K562 (cell line): ENCODE measurements around the gene FXN. TPM values are rescaled to one million over a fixed set of nuclear protein-coding genes. Genes with fewer than 3 reads are reported as not detected.

Experiments
- ADNP ChIP-seq: fragments of 200-800 bp; sonication (Bioruptor generic); IDR thresholded peaks from 2 replicates; pipeline ENCODE4 v1.6.1; 2016; ENCODE audit warnings: missing genetic modification characterization, missing compliant biosample characterization
- ATF3 ChIP-seq, 2 experiments: fragments of 450-650 bp in 1 of 2; sonication (generic) in 1 of 2; formaldehyde crosslinking in 1 of 2; IDR thresholded peaks in 1 of 2; conservative IDR thresholded peaks in 1 of 2; 2 replicates each; pipeline versions ENCODE4 v1.6.1 to v1.8.1; 2016 to 2023; ENCODE audit warnings: mild to moderate bottlenecking in 2 of 2, moderate library complexity in 2 of 2, inconsistent platforms in 1 of 2, missing genetic modification reagents in 1 of 2
- CHCHD3 ChIP-seq: fragments of 250-450 bp; sonication (Bioruptor Pico); IDR thresholded peaks from 2 replicates; pipeline ENCODE4 v2.1.2; 2022; ENCODE audit warnings: mild to moderate bottlenecking
- ELF1 ChIP-seq: fragments of 200-800 bp; sonication (Bioruptor generic); IDR thresholded peaks from 2 replicates; pipeline ENCODE4 v1.6.1; 2016; ENCODE audit warnings: missing genetic modification characterization, missing compliant biosample characterization
- FOXM1 ChIP-seq, 2 experiments: fragments of 450-650 bp in 1 of 2; sonication (generic) in 1 of 2; formaldehyde crosslinking in 1 of 2; IDR thresholded peaks; 2 replicates each; pipeline versions ENCODE4 v1.6.1 to v1.9.0; 2017 to 2022; ENCODE audit warnings: low read depth in 2 of 2, mild to moderate bottlenecking in 2 of 2, missing genetic modification reagents in 1 of 2, moderate library complexity in 1 of 2
- GATAD2A ChIP-seq: fragments of 450-650 bp; IDR thresholded peaks from 2 replicates; pipeline ENCODE4 v1.6.1; 2017
- GMEB1 ChIP-seq: fragments of 250-450 bp; sonication (Bioruptor Pico); IDR thresholded peaks from 2 replicates; pipeline ENCODE4 v1.4.0; 2020; ENCODE audit warnings: mild to moderate bottlenecking
- HDAC2 ChIP-seq: fragments of 450-650 bp; IDR thresholded peaks from 2 replicates; pipeline ENCODE4 v1.6.1; 2016; ENCODE audit warnings: mild to moderate bottlenecking
- HIVEP1 ChIP-seq: fragments of 250-450 bp; sonication (Bioruptor Pico); IDR thresholded peaks from 2 replicates; pipeline ENCODE4 v1.4.0; 2020; ENCODE audit warnings: mild to moderate bottlenecking
- NFIC ChIP-seq: fragments of 450-650 bp; IDR thresholded peaks from 2 replicates; pipeline ENCODE4 v1.6.1; 2017; ENCODE audit warnings: mild to moderate bottlenecking, inconsistent platforms
- PCBP2 ChIP-seq: fragments of 200-400 bp; formaldehyde crosslinking; IDR thresholded peaks from 2 replicates; pipeline ENCODE4 v1.6.1; 2018; ENCODE audit warnings: low read length, low read depth, mild to moderate bottlenecking, moderate library complexity; ENCODE audit not compliant: poor library complexity, severe bottlenecking
- PHF8 ChIP-seq: fragments of 200-600 bp; sonication (generic); IDR thresholded peaks from 2 replicates; pipeline ENCODE4 v1.6.1; 2012; ENCODE audit warnings: mixed run types, mild to moderate bottlenecking, inconsistent platforms, low read length, moderate library complexity, borderline replicate concordance
- PRMT5 ChIP-seq: sonication (generic); formaldehyde crosslinking; IDR thresholded peaks from 2 replicates; pipeline ENCODE4 v1.5.0; 2020; ENCODE audit warnings: missing genetic modification reagents
- RBM22 ChIP-seq: fragments of 200-400 bp; formaldehyde crosslinking; IDR thresholded peaks from 2 replicates; pipeline ENCODE4 v1.6.1; 2018; ENCODE audit warnings: low read length, low read depth; ENCODE audit not compliant: poor library complexity, severe bottlenecking
- SMARCC2 ChIP-seq: fragments of 450-650 bp; IDR thresholded peaks from 2 replicates; pipeline ENCODE4 v1.6.1; 2017; ENCODE audit warnings: antibody characterized with exemption, moderate library complexity, mild to moderate bottlenecking, low read depth
- ZNF121 ChIP-seq: sonication (generic); formaldehyde crosslinking; conservative IDR thresholded peaks from 2 replicates; pipeline ENCODE4 v1.8.0; 2022; ENCODE audit warnings: missing genetic modification reagents
- ZNF696 ChIP-seq: fragments of 250-450 bp; sonication (Bioruptor Pico); conservative IDR thresholded peaks from 2 replicates; pipeline ENCODE4 v1.4.0; 2020; ENCODE audit warnings: mild to moderate bottlenecking, moderate library complexity
- polyA plus RNA-seq, 8 experiments: library from polyadenylated mRNA; depleted of rRNA in 4 of 8; stranded (reverse) in 5 of 8; unstranded in 3 of 8; fragments of >200 nt; fragmentation: Nextera tagmentation in 2 of 8; fragmentation: Illumina TruSeq in 1 of 8; extraction: Ambion mirVana in 2 of 8; extraction: Trizol in 1 of 8; gene quantifications; 2 replicates each; pipeline versions ENCODE4 v1.2.1 to v1.2.3, GENCODE V29; 2011 to 2014; ENCODE audit warnings: inconsistent platforms in 1 of 8, missing spikeins in 1 of 8
- total RNA-seq, 7 experiments: library from RNA; depleted of rRNA in 6 of 7; stranded (reverse); fragments of >200 nt in 6 of 7; fragmentation: Illumina TruSeq in 2 of 7; extraction: Trizol in 2 of 7; gene quantifications; 2 replicates each; pipeline versions ENCODE4 v1.2.1 to v1.2.3, GENCODE V29; 2011 to 2021; ENCODE audit warnings: low replicate concordance in 1 of 7
- TF ChIP-seq, protein P1 (sequence below): fragments of 450-650 bp; IDR thresholded peaks from 2 replicates; pipeline ENCODE4 v1.6.1; 2016; ENCODE audit warnings: low read depth, mild to moderate bottlenecking, moderate library complexity
- TF ChIP-seq, protein P2 (sequence below), 2 experiments: IDR thresholded peaks; 2 replicates each; pipeline ENCODE4 v1.6.1; 2012; ENCODE audit warnings: improper control_type of control experiment in 2 of 2, low read depth in 2 of 2, low read length in 2 of 2, borderline replicate concordance in 1 of 2
- TF ChIP-seq, protein P3 (sequence below): IDR thresholded peaks from 3 replicates; pipeline ENCODE4 v1.6.1; 2011; ENCODE audit warnings: borderline replicate concordance, mild to moderate bottlenecking, moderate library complexity; ENCODE audit not compliant: insufficient read length; ENCODE audit errors: extremely low read depth

FXN gene
- total and polyA plus RNA-seq, 9 of the 15 experiments (the other 6 are each of a cell fraction or from before 2014, with no cell fraction given) = 7.6 to 51.5 (median 30.3) TPM

DNA sequence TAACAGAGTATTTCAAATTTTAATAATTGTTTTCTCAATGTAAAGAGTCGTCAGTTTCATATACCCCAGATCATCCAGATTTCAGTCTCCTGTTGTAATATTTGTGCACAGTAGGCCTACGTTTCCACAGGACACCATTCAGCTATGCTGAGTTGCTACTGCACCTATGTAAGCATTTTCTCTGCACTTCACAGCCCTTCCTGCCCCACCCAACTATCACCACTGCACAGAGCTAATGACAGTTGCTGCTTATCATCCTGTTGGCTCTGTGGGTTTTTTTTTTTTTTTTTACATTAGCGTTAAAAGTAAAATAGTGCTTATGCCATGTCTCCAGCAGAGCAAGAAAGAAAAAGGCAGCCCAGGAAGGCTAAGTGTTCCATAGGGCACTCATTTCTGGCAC is 15.7 kb upstream of the FXN start (continued):
- no peak for TF ChIP-seq GMEB1 (CRISPR knock-in tag)
- TF ChIP-seq PCBP2 = no peak
- TF ChIP-seq, protein P1, sequence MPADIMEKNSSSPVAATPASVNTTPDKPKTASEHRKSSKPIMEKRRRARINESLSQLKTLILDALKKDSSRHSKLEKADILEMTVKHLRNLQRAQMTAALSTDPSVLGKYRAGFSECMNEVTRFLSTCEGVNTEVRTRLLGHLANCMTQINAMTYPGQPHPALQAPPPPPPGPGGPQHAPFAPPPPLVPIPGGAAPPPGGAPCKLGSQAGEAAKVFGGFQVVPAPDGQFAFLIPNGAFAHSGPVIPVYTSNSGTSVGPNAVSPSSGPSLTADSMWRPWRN = no peak
- TF ChIP-seq HDAC2 = peak; percentile 15; the same call in 1 of the 2 replicates
- TF ChIP-seq RBM22 = no peak
- no peak for TF ChIP-seq CHCHD3 (CRISPR knock-in tag)
- no peak for TF ChIP-seq HIVEP1 (CRISPR knock-in tag)
- TF ChIP-seq PHF8 = no peak
- peak; percentile 55; the same call in 1 of the 2 replicates for TF ChIP-seq SMARCC2
- TF ChIP-seq NFIC = peak; percentile 50
- TF ChIP-seq ELF1 (tag) = no peak
- no peak; the same call in 1 of the 2 replicates for TF ChIP-seq ATF3 (IDR thresholded peaks at IDR 0.05)
- no peak for TF ChIP-seq ATF3 (CRISPR knock-in tag; conservative IDR thresholded peaks at IDR 0.05)
- TF ChIP-seq PRMT5 (CRISPR knock-in tag) = no peak
- TF ChIP-seq ZNF121 (CRISPR knock-in tag) = no peak
- TF ChIP-seq, protein P2, sequence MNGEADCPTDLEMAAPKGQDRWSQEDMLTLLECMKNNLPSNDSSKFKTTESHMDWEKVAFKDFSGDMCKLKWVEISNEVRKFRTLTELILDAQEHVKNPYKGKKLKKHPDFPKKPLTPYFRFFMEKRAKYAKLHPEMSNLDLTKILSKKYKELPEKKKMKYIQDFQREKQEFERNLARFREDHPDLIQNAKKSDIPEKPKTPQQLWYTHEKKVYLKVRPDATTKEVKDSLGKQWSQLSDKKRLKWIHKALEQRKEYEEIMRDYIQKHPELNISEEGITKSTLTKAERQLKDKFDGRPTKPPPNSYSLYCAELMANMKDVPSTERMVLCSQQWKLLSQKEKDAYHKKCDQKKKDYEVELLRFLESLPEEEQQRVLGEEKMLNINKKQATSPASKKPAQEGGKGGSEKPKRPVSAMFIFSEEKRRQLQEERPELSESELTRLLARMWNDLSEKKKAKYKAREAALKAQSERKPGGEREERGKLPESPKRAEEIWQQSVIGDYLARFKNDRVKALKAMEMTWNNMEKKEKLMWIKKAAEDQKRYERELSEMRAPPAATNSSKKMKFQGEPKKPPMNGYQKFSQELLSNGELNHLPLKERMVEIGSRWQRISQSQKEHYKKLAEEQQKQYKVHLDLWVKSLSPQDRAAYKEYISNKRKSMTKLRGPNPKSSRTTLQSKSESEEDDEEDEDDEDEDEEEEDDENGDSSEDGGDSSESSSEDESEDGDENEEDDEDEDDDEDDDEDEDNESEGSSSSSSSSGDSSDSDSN (IDR thresholded peaks at IDR 0.05; ENCODE audit: borderline replicate concordance in 1 of 2, low read depth in 2 of 2, low read length in 2 of 2) = no peak
- TF ChIP-seq, protein P3, sequence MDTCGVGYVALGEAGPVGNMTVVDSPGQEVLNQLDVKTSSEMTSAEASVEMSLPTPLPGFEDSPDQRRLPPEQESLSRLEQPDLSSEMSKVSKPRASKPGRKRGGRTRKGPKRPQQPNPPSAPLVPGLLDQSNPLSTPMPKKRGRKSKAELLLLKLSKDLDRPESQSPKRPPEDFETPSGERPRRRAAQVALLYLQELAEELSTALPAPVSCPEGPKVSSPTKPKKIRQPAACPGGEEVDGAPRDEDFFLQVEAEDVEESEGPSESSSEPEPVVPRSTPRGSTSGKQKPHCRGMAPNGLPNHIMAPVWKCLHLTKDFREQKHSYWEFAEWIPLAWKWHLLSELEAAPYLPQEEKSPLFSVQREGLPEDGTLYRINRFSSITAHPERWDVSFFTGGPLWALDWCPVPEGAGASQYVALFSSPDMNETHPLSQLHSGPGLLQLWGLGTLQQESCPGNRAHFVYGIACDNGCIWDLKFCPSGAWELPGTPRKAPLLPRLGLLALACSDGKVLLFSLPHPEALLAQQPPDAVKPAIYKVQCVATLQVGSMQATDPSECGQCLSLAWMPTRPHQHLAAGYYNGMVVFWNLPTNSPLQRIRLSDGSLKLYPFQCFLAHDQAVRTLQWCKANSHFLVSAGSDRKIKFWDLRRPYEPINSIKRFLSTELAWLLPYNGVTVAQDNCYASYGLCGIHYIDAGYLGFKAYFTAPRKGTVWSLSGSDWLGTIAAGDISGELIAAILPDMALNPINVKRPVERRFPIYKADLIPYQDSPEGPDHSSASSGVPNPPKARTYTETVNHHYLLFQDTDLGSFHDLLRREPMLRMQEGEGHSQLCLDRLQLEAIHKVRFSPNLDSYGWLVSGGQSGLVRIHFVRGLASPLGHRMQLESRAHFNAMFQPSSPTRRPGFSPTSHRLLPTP = no peak
- TF ChIP-seq GATAD2A = no peak
- no peak for TF ChIP-seq ADNP (tag)
- no peak for TF ChIP-seq ZNF696 (CRISPR knock-in tag)
- no peak; the same call in none of the 2 replicates for TF ChIP-seq FOXM1 (IDR thresholded peaks at IDR 0.05; ENCODE audit: low read depth)
- TF ChIP-seq FOXM1 (CRISPR knock-in tag; IDR thresholded peaks at IDR 0.05; ENCODE audit: low read depth) = no peak
